ENCODE data around the gene CCL8.

DNA sequence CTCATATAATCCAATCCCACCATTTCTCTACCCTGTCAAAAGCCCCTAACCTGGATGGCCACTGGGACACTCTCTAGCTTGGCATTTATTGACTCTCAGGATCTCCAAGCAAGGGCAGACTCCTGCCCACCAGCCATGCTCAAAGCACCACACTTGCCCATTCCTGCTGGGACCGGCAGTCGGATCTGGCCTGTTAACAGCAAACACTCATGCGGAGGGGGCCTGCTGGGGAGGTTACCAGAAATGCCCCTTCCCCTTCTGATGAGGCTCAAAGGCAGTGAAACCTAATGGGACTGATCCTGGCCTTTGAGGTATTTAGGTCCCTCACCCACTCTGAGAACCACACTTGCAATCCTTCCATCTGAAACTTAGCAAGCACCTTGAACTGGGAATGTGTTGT, 50.3 kb downstream of the CCL8 start:
- no peak for TF ChIP-seq YY1 (IDR thresholded peaks at IDR 0.05; ENCODE audit: insufficient read depth, insufficient read length)
- TF ChIP-seq ZNF274 (IDR thresholded peaks at IDR 0.05; ENCODE audit: low read depth, low read length), result no peak

Measured in NT2/D1 (cell line).